OCI-LY7 (cell line): ENCODE data around the gene ACACB. TPM values are rescaled to one million over a fixed set of nuclear protein-coding genes. Genes with fewer than 3 reads are reported as not detected.

Experiments
- BruUV-seq: library from RNA; stranded (reverse); fragments of 400-500 nt; replicated peaks from 2 replicates; lab custom pipeline; 2021; lab: Mats Ljungman, UMichigan
- CTCF ChIA-PET: fragments of 300-600 bp; sonication (Branson Sonifier 250); formaldehyde crosslinking; loops from one replicate; lab custom pipeline; 2022; ENCODE audit warnings: antibody characterized with exemption; ENCODE audit not compliant: unreplicated experiment; lab: Charles Lee
- POLR2A ChIA-PET: fragments of 300-600 bp; sonication (Branson Sonifier 250); formaldehyde crosslinking; loops from one replicate; lab custom pipeline; 2022; ENCODE audit warnings: antibody characterized with exemption; lab: Charles Lee
- DNase-seq: peaks from one replicate; pipeline ENCODE4 v3.0.0-alpha.2; 2015; ENCODE audit warnings: low spot score
- H2AFZ ChIP-seq: fragments of 200-600 bp; sonication (generic), shearing (Covaris generic); 2 replicates; pipeline ENCODE4 v1.6.1; 2014; ENCODE audit warnings: mild to moderate bottlenecking, antibody characterized with exemption, low read length, moderate library complexity
- H3K27ac ChIP-seq: fragments of 200-600 bp; sonication (generic); 2 replicates; pipeline ENCODE4 v1.5.1; 2014; ENCODE audit warnings: mixed run types, low read depth, mild to moderate bottlenecking, moderate library complexity, low read length, inconsistent platforms; ENCODE audit not compliant: poor library complexity, severe bottlenecking
- H3K36me3 ChIP-seq: fragments of 200-600 bp; sonication (generic); 2 replicates; pipeline ENCODE4 v1.6.1; 2014; ENCODE audit warnings: mild to moderate bottlenecking, antibody characterized with exemption, low read length, moderate library complexity, mixed read lengths; ENCODE audit not compliant: insufficient read depth
- H3K4me1 ChIP-seq: fragments of 200-600 bp; sonication (generic); 2 replicates; pipeline ENCODE4 v1.5.1; 2014; ENCODE audit warnings: mild to moderate bottlenecking, low read length; ENCODE audit not compliant: insufficient read depth, poor library complexity, severe bottlenecking
- H3K4me2 ChIP-seq: fragments of 200-600 bp; sonication (generic); 2 replicates; pipeline ENCODE4 v1.6.1; 2014; ENCODE audit warnings: mild to moderate bottlenecking, low read length
- H3K4me3 ChIP-seq: fragments of 200-600 bp; sonication (generic); 2 replicates; pipeline ENCODE4 v1.5.1; 2014; ENCODE audit warnings: mild to moderate bottlenecking, low read depth, low read length; ENCODE audit not compliant: poor library complexity, severe bottlenecking
- H3K79me2 ChIP-seq: fragments of 200-600 bp; sonication (generic); 2 replicates; pipeline ENCODE4 v1.6.1; 2016; ENCODE audit warnings: low read depth, mild to moderate bottlenecking, low read length, moderate library complexity, mixed read lengths; ENCODE audit not compliant: insufficient read depth
- H3K9me2 ChIP-seq: fragments of 200-600 bp; sonication (generic); 2 replicates; pipeline ENCODE4 v1.6.1; 2016; ENCODE audit warnings: mild to moderate bottlenecking, low read length, mixed read lengths; ENCODE audit not compliant: insufficient read depth
- H3K9me3 ChIP-seq: fragments of 200-600 bp; sonication (generic); 2 replicates; pipeline ENCODE4 v1.6.1; 2014; ENCODE audit warnings: mild to moderate bottlenecking, mixed run types, low read length, mixed read lengths
- H4K20me1 ChIP-seq: fragments of 200-600 bp; sonication (generic); 2 replicates; pipeline ENCODE4 v1.6.1; 2014; ENCODE audit warnings: mild to moderate bottlenecking, antibody characterized with exemption, low read length, moderate library complexity, mixed read lengths; ENCODE audit not compliant: insufficient read depth
- CTCF ChIP-seq: fragments of 200-600 bp; sonication (generic); conservative IDR thresholded peaks from 2 replicates; pipeline ENCODE4 v1.5.1; 2014; ENCODE audit warnings: mild to moderate bottlenecking, antibody characterized with exemption, low read length, moderate library complexity, mixed read lengths
- EZH2phosphoT487 ChIP-seq: fragments of 200-600 bp; sonication (generic); IDR thresholded peaks from 2 replicates; pipeline ENCODE4 v1.6.1; 2018; ENCODE audit warnings: low read depth, borderline replicate concordance, mild to moderate bottlenecking, mixed run types, antibody characterized with exemption, low read length, moderate library complexity, mixed read lengths
- intact Hi-C: fragments of 100-400 bp; cut with micrococcal nuclease; formaldehyde crosslinking; loops from one replicate; pipeline ENCODE4 v1.10.0; 2022; ENCODE audit not compliant: unreplicated experiment
- total RNA-seq, 2 experiments: library from RNA; depleted of rRNA in 1 of 2; stranded (reverse); fragments of >200 nt in 1 of 2; shearing (Covaris generic) in 1 of 2; gene quantifications; 2 replicates each; pipeline ENCODE4 v1.2.3, GENCODE V29; 2014 to 2022

The ACACB gene
- total RNA-seq, 2 experiments from 2014 or later, result 19.7 to 45.1 TPM

GRCh38 chr12:109212460-109213115, 96.2 kb downstream of the ACACB start:
- no peak for DNase-seq
- no peaks in the 10 kb centered on the region for H3K9me3 ChIP-seq
- CTCF ChIA-PET, result no interaction called here
- no peak overlapping the region for H3K4me3 ChIP-seq
- H3K27ac ChIP-seq, result no peak overlapping the region
- H3K79me2 ChIP-seq, result no peaks in the 10 kb centered on the region
- no peak for TF ChIP-seq CTCF
- TF ChIP-seq EZH2phosphoT487, result no peak
- POLR2A ChIA-PET, result interaction anchor here (0.7 kb wide), 1 partner anchor 22 kb away, joined by 3 read pairs; no protein-coding TSS in a partner anchor
- intact Hi-C loops, result no loop called here
- no peaks in the 10 kb centered on the region for H4K20me1 ChIP-seq
- peaks cover 22% of the 10 kb centered on the region for H3K36me3 ChIP-seq
- H3K4me2 ChIP-seq, result no peak overlapping the region
- no peaks in the 10 kb centered on the region for H3K4me1 ChIP-seq
- H3K9me2 ChIP-seq, result no peaks in the 10 kb centered on the region
- BruUV-seq, result no TSS peak
- no peak overlapping the region for H2AFZ ChIP-seq

- ChIA-PET POLR2A (no interaction called here), CTCF (no interaction called here)
- Histone ChIP-seq H3K79me2 (no peaks in the 10 kb centered on the region), H3K27ac (no peak overlapping the region), H2AFZ (no peak overlapping the region), H4K20me1 (no peaks in the 10 kb centered on the region), H3K36me3 (peaks cover 21% of the 10 kb centered on the region), H3K4me3 (no peak overlapping the region), H3K4me1 (no peaks in the 10 kb centered on the region), H3K4me2 (no peak overlapping the region), H3K9me3 (no peaks in the 10 kb centered on the region), H3K9me2 (no peaks in the 10 kb centered on the region)
- no peak for TF ChIP-seq CTCF
- no peak for TF ChIP-seq EZH2phosphoT487
- BruUV-seq, result no TSS peak
- DNase-seq, result no peak
- intact Hi-C loops, result no loop called here
These were observed 97.7 kb downstream of the ACACB start for GRCh38 chr12:109214131-109214530.

GRCh38 chr12:109218996-109219395, 102.6 kb downstream of the ACACB start:
- ChIA-PET POLR2A (no interaction called here), CTCF (no interaction called here)
- DNase-seq, result no peak
- Histone ChIP-seq H3K9me3 (no peaks in the 10 kb centered on the region), H3K36me3 (peaks cover 16% of the 10 kb centered on the region; the same call in 1 of the 2 replicates), H3K9me2 (no peaks in the 10 kb centered on the region), H3K27ac (no peak overlapping the region), H3K4me3 (no peak overlapping the region), H3K4me1 (no peaks in the 10 kb centered on the region), H3K4me2 (no peak overlapping the region), H4K20me1 (no peaks in the 10 kb centered on the region), H2AFZ (no peak overlapping the region), H3K79me2 (no peaks in the 10 kb centered on the region)
- TF ChIP-seq CTCF (no peak), EZH2phosphoT487 (no peak)
- no TSS peak for BruUV-seq
- intact Hi-C loops, result no loop called here
